ENCODE data around the gene GNAQ.

- TF ChIP-seq CTCF (IDR thresholded peaks at IDR 0.05) (no peak), POLR2A (IDR thresholded peaks at IDR 0.05) (no peak)
Observed at GRCh38 chr9:77908293-77908692, 123.3 kb downstream of the GNAQ start.

All from upper lobe of left lung (tissue), 4 donors.